Prostate gland (tissue), 2 donors: ENCODE results near the gene ZNF629. TPM values are rescaled to one million over a fixed set of nuclear protein-coding genes. Genes with fewer than 3 reads are reported as not detected.

ENCODE experiments used
- DNase-seq: peaks from one replicate; pipeline ENCODE4 v3.0.0-alpha.2; 2019; ENCODE audit warnings: low spot score
- H3K27ac ChIP-seq, 2 donors: fragments of 200-600 bp; sonication (generic); 2 replicates each; pipeline ENCODE4 v1.5.1; 2017 to 2019
- H3K27me3 ChIP-seq: fragments of 200-600 bp; sonication (generic); replicated peaks from 2 replicates; pipeline ENCODE4 v1.5.1; 2019; ENCODE audit not compliant: insufficient read depth
- H3K36me3 ChIP-seq, 2 donors: fragments of 200-600 bp; sonication (generic); 1 replicate in 1 of 2; 2 replicates in 1 of 2; pipeline versions ENCODE4 v1.5.1 to v1.8.1; 2017 to 2019
- H3K4me1 ChIP-seq: fragments of 200-600 bp; sonication (generic); replicated peaks from 2 replicates; pipeline ENCODE4 v1.5.1; 2019
- H3K4me3 ChIP-seq, 2 donors: fragments of 200-600 bp; sonication (generic); 2 replicates each; pipeline ENCODE4 v1.5.1; 2017 to 2019
- H3K9me3 ChIP-seq: fragments of 200-600 bp; sonication (generic); 2 replicates; pipeline ENCODE4 v1.5.1; 2017
- POLR2A ChIP-seq: fragments of 450-650 bp; IDR thresholded peaks from one replicate; pipeline ENCODE4 v1.6.1; 2016; ENCODE audit warnings: antibody characterized with exemption, mild to moderate bottlenecking
- POLR2AphosphoS5 ChIP-seq: sonication (generic); formaldehyde crosslinking; IDR thresholded peaks from one replicate; pipeline ENCODE4 v1.6.1; 2017; ENCODE audit warnings: antibody characterized with exemption
- WGBS: methylation state at CpG from one replicate; pipeline ENCODE4 v1.1.5; 2018; 5-methylcytosine and 5-hydroxymethylcytosine counted together
- intact Hi-C: fragments of 100-400 bp; cut with DNase I; formaldehyde crosslinking; loops from one replicate; pipeline ENCODE4 v1.14.2; 2022
- total RNA-seq, 2 donors: library from RNA; depleted of rRNA; stranded (reverse); fragments of >200 nt; gene quantifications; one replicate each; pipeline ENCODE4 v1.1.0, GENCODE V29; 2016
- TF ChIP-seq, protein P1 (sequence below), 4 experiments: fragments of 200-600 bp in 2 of 4; fragments of 450-650 bp in 2 of 4; sonication (generic) in 2 of 4; IDR thresholded peaks; 1 replicate in 3 of 4; 2 replicates in 1 of 4; pipeline ENCODE4 v1.5.1; 2016 to 2019; ENCODE audit warnings: antibody characterized with exemption in 4 of 4, mild to moderate bottlenecking in 2 of 4, moderate library complexity in 2 of 4

The ZNF629 gene
- total RNA-seq, 2 donors from 2014 or later = 17.9 to 24.0 TPM

DNA sequence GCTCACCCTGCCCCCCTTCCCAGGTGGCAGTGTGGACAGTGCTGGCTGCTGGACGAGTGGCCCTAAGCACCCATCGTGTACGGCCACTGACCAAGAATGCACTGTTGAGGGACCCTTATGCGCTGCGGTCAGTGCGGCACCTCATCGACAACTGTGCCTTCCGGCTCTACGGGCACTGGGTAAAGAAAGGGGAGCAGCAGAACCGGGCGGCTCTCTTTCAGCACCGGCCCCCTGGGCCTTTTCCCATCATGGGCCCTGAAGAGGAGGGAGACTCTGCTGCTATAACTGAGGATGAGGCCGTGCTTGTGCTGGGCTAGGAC lies 30.3 kb downstream of the ZNF629 start:
- no peaks in the 10 kb centered on the region for H3K27me3 ChIP-seq
- no peak overlapping the region for H3K27ac ChIP-seq
- WGBS = 93% methylated on average over 13 of the region's 13 CpGs
- no peak for DNase-seq
- H3K4me3 ChIP-seq = no peak overlapping the region
- no peaks in the 10 kb centered on the region for H3K36me3 ChIP-seq
- peaks cover 4% of the 10 kb centered on the region for H3K4me1 ChIP-seq
- intact Hi-C loops = no loop called here
- no peaks in the 10 kb centered on the region for H3K9me3 ChIP-seq
- TF ChIP-seq, protein P1, sequence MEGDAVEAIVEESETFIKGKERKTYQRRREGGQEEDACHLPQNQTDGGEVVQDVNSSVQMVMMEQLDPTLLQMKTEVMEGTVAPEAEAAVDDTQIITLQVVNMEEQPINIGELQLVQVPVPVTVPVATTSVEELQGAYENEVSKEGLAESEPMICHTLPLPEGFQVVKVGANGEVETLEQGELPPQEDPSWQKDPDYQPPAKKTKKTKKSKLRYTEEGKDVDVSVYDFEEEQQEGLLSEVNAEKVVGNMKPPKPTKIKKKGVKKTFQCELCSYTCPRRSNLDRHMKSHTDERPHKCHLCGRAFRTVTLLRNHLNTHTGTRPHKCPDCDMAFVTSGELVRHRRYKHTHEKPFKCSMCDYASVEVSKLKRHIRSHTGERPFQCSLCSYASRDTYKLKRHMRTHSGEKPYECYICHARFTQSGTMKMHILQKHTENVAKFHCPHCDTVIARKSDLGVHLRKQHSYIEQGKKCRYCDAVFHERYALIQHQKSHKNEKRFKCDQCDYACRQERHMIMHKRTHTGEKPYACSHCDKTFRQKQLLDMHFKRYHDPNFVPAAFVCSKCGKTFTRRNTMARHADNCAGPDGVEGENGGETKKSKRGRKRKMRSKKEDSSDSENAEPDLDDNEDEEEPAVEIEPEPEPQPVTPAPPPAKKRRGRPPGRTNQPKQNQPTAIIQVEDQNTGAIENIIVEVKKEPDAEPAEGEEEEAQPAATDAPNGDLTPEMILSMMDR (IDR thresholded peaks at IDR 0.05) = no peak
- TF ChIP-seq POLR2AphosphoS5 (no peak), POLR2A (no peak)

DNA sequence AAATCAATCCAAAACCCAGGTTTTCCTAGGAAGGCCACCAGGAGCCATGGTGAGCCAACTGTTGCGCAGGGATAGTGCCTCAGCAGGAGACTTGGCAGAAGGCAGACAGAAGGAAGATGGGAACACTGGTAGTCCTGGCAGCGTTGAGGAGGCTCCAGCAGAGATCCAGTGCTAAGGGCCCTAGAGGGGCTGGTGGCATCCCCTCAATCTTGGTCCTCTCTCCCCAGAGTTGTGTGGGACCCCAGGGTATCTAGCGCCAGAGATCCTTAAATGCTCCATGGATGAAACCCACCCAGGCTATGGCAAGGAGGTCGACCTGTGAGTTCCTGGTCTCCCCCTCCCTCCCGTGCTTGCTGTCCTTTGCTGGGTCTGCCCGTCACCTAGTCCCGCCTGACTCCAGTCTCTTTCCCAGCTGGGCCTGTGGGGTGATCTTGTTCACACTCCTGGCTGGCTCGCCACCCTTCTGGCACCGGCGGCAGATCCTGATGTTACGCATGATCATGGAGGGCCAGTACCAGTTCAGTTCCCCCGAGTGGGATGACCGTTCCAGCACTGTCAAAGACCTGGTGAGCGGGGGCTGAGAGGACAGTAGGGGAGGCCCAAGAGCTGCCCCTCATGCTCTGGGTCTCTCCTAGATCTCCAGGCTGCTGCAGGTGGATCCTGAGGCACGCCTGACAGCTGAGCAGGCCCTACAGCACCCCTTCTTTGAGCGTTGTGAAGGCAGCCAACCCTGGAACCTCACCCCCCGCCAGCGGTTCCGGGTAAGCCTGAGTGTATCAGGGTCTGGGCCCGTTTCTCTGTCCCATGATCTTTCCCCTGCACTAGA lies 30.8 kb downstream of the ZNF629 start:
- TF ChIP-seq, protein P1 (IDR thresholded peaks at IDR 0.05) = no peak
- TF ChIP-seq POLR2A (no peak), POLR2AphosphoS5 (no peak)
- H3K27me3 ChIP-seq = no peaks in the 10 kb centered on the region
- H3K36me3 ChIP-seq = no peaks in the 10 kb centered on the region
- no peak for DNase-seq
- peaks cover 4% of the 10 kb centered on the region for H3K4me1 ChIP-seq
- no peak overlapping the region for H3K27ac ChIP-seq
- no peak overlapping the region for H3K4me3 ChIP-seq
- WGBS = 94% methylated on average over 18 of the region's 20 CpGs
- intact Hi-C loops = no loop called here
- H3K9me3 ChIP-seq = no peaks in the 10 kb centered on the region

DNA sequence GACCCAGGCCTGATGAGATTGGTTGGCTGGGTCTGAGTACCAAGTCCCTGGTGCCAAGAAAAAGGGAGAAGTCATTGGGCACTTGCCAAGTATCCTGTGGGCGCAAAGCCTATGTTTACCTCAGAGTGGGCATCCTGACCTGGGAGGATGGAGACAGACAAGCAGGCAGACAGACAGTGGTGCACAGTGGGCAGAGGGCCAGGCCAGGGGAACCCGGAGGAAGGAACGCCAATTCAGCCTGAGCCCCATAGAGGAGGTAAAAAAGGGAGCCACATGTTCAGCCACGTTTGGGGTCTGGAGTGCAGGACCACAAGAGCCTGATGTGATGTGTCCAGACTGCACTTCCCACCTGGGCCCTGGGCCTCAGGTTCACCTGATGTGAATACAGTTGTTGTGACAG lies 33.4 kb downstream of the ZNF629 start:
- Histone ChIP-seq H3K9me3 (no peaks in the 10 kb centered on the region), H3K4me1 (no peaks in the 10 kb centered on the region), H3K27me3 (no peaks in the 10 kb centered on the region), H3K27ac (no peak overlapping the region), H3K36me3 (no peaks in the 10 kb centered on the region), H3K4me3 (no peak overlapping the region)
- DNase-seq = no peak
- intact Hi-C loops = no loop called here
- 56% methylated on average over 4 of the region's 4 CpGs for WGBS
- TF ChIP-seq POLR2AphosphoS5 (no peak), POLR2A (no peak)
- TF ChIP-seq, protein P1 (IDR thresholded peaks at IDR 0.05) = no peak

DNA sequence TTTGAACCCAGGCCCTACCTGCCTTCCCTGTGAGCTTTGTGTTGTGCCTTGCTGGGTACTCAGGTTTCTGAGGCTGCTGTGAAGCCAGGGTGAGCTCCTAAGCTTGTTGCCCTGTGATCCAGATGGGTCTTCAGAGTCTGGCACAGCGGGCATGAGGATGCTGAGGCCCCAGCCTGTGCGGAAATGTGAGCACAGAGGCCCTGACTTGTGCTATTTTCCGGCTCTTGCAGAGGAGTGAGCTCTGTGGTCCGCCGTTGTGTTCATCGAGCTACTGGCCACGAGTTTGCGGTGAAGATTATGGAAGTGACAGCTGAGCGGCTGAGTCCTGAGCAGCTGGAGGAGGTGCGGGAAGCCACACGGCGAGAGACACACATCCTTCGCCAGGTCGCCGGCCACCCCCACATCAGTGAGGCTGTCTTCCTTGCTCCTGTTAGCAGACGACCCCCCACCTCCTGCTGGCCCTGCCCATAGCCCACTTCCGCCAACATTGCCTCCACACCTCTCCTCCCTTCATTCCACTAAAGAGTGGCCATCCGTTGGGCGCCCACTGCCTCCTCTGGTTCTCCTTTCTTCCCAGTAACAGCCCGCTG lies 36.0 kb downstream of the ZNF629 start:
- TF ChIP-seq, protein P1 (IDR thresholded peaks at IDR 0.05) = no peak
- TF ChIP-seq POLR2AphosphoS5 (no peak), POLR2A (no peak)
- intact Hi-C loops = no loop called here
- Histone ChIP-seq H3K36me3 (no peaks in the 10 kb centered on the region), H3K27me3 (no peaks in the 10 kb centered on the region), H3K27ac (no peak overlapping the region), H3K9me3 (no peaks in the 10 kb centered on the region), H3K4me3 (no peak overlapping the region), H3K4me1 (no peaks in the 10 kb centered on the region)
- no peak for DNase-seq
- 93% methylated on average over 19 of the region's 20 CpGs for WGBS

DNA sequence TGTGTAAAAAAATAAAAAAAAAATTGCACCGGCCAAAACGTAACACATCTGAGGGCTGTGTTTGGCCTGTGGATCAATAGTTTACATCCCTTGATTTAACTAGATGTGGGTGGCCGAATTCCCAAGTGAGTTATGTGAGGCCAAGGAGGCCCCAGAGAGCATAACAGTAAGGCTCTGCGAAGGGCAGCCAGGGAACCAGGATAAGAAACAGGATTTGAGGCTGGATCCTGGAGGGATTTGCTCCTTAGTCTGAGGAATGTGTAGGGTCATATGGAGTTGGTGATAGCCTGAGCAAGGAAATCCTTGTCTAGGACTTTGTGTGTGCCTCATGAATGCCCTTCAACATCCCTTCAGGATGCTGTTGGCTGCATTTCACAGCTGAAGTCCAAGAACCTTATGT lies 36.8 kb downstream of the ZNF629 start:
- no peaks in the 10 kb centered on the region for H3K9me3 ChIP-seq
- WGBS = 81% methylated on average over 4 of the region's 4 CpGs
- H3K27ac ChIP-seq = no peak overlapping the region
- H3K27me3 ChIP-seq = no peaks in the 10 kb centered on the region
- no peaks in the 10 kb centered on the region for H3K36me3 ChIP-seq
- H3K4me3 ChIP-seq = no peak overlapping the region
- intact Hi-C loops = no loop called here
- no peaks in the 10 kb centered on the region for H3K4me1 ChIP-seq
- no peak for DNase-seq
- TF ChIP-seq POLR2AphosphoS5 (no peak), POLR2A (no peak)
- TF ChIP-seq, protein P1 (IDR thresholded peaks at IDR 0.05) = no peak
